22Rv1 (cell line): Measurements from ENCODE around the gene VRK1.

Source experiments
- H3K27ac ChIP-seq: fragments of 450-650 bp; 2 replicates; pipeline ENCODE4 v1.5.1; 2017
- CTCF ChIP-seq: fragments of 450-650 bp; IDR thresholded peaks from 2 replicates; pipeline ENCODE4 v1.5.1; 2017; ENCODE audit warnings: mild to moderate bottlenecking
- ZFX ChIP-seq: fragments of 450-650 bp; IDR thresholded peaks from 2 replicates; pipeline ENCODE4 v1.6.1; 2017; ENCODE audit warnings: antibody characterized with exemption, borderline replicate concordance

VRK1 gene

GRCh38 chr14:96904201-96904600 lies 107.0 kb downstream of the VRK1 start:
- TF ChIP-seq CTCF: no peak
- no peak for TF ChIP-seq ZFX
- H3K27ac ChIP-seq: no peak overlapping the region

- TF ChIP-seq ZFX (no peak), CTCF (no peak)
- H3K27ac ChIP-seq: no peak overlapping the region
These were observed 107.9 kb downstream of the VRK1 start for GRCh38 chr14:96905065-96905464.

- no peak for TF ChIP-seq CTCF
- TF ChIP-seq ZFX: no peak
- H3K27ac ChIP-seq: no peak overlapping the region
These were observed 108.6 kb downstream of the VRK1 start for GRCh38 chr14:96905825-96906224.

- H3K27ac ChIP-seq: no peak overlapping the region
- TF ChIP-seq CTCF (no peak), ZFX (no peak)
These were observed 109.3 kb downstream of the VRK1 start for GRCh38 chr14:96906434-96906833.

- H3K27ac ChIP-seq: no peak overlapping the region
- no peak for TF ChIP-seq CTCF
- no peak for TF ChIP-seq ZFX
These were observed 112.7 kb downstream of the VRK1 start for GRCh38 chr14:96909841-96910364.

- no peak for TF ChIP-seq ZFX
- no peak for TF ChIP-seq CTCF
These were observed 114.4 kb downstream of the VRK1 start for GRCh38 chr14:96911499-96912149.

GRCh38 chr14:96914571-96915128 lies 117.5 kb downstream of the VRK1 start:
- TF ChIP-seq ZFX (no peak), CTCF (no peak)
- H3K27ac ChIP-seq: no peak overlapping the region

More at GRCh38 chr14:96911499-96912149, 114.4 kb downstream of the VRK1 start:
- no peak overlapping the region for H3K27ac ChIP-seq
